GM12878 (cell line): Measurements from ENCODE around the gene EPN1. TPM values are rescaled to one million over a fixed set of nuclear protein-coding genes. Genes with fewer than 3 reads are reported as not detected.

Experiments used
- CUX1 ChIP-seq: IDR thresholded peaks from 2 replicates; pipeline ENCODE4 v1.6.1; 2012; ENCODE audit warnings: improper control_type of control experiment, low read depth, low read length; ENCODE audit not compliant: insufficient replicate concordance
- EZH2 ChIP-seq: IDR thresholded peaks from 2 replicates; pipeline ENCODE4 v1.6.1; 2012; ENCODE audit warnings: low read depth, mild to moderate bottlenecking, control low read depth, inconsistent platforms, low read length, borderline replicate concordance; ENCODE audit not compliant: control insufficient read depth
- HCFC1 ChIP-seq: fragments of 150-350 bp; IDR thresholded peaks from 2 replicates; pipeline ENCODE4 v1.6.1; 2014; ENCODE audit warnings: low read length
- HDAC6 ChIP-seq: fragments of 200-600 bp; sonication (generic); IDR thresholded peaks from one replicate; pipeline ENCODE4 v1.8.0; 2017; ENCODE audit warnings: antibody characterized with exemption; ENCODE audit not compliant: unreplicated experiment
- MEF2A ChIP-seq: IDR thresholded peaks from 2 replicates; pipeline ENCODE4 v1.6.1; 2011; ENCODE audit warnings: low read depth, mild to moderate bottlenecking, low read length, moderate library complexity; ENCODE audit not compliant: insufficient read depth
- MLLT1 ChIP-seq: fragments of 450-650 bp; IDR thresholded peaks from 2 replicates; pipeline ENCODE4 v1.6.1; 2016; ENCODE audit warnings: mild to moderate bottlenecking
- PAX5 ChIP-seq: IDR thresholded peaks from 2 replicates; pipeline ENCODE4 v1.6.1; 2011; ENCODE audit warnings: low read depth, low read length, borderline replicate concordance
- PML ChIP-seq: IDR thresholded peaks from 2 replicates; pipeline ENCODE4 v1.6.1; 2012; ENCODE audit warnings: low read length, inconsistent platforms
- POU2F2 ChIP-seq: IDR thresholded peaks from 3 replicates; pipeline ENCODE4 v1.6.1; 2011; ENCODE audit warnings: low read depth, mild to moderate bottlenecking, low read length, borderline replicate concordance
- SPI1 ChIP-seq: IDR thresholded peaks from 2 replicates; pipeline ENCODE4 v1.6.1; 2011; ENCODE audit warnings: low read depth, mild to moderate bottlenecking, low read length, moderate library complexity, borderline replicate concordance; ENCODE audit not compliant: insufficient read depth
- SUPT20H ChIP-seq: IDR thresholded peaks from 2 replicates; pipeline ENCODE4 v1.6.1; 2011; ENCODE audit warnings: low read depth, mild to moderate bottlenecking, low read length, moderate library complexity, borderline replicate concordance; ENCODE audit not compliant: control insufficient read depth
- TCF7 ChIP-seq: IDR thresholded peaks from 2 replicates; pipeline ENCODE4 v1.6.1; 2014; ENCODE audit warnings: antibody characterized with exemption, borderline replicate concordance
- ZBTB11 ChIP-seq: fragments of 450-650 bp; formaldehyde crosslinking; IDR thresholded peaks from 2 replicates; pipeline ENCODE4 v1.5.0; 2022; ENCODE audit warnings: mild to moderate bottlenecking, missing genetic modification characterization
- ZNF24 ChIP-seq: fragments of 450-650 bp; IDR thresholded peaks from 2 replicates; pipeline ENCODE4 v1.6.1; 2017; ENCODE audit warnings: antibody characterized with exemption, mild to moderate bottlenecking
- polyA plus RNA-seq, 11 experiments: library from polyadenylated mRNA; depleted of rRNA in 4 of 11; unstranded in 6 of 11; stranded (reverse) in 5 of 11; fragments of >200 nt; fragmentation: Nextera tagmentation in 4 of 11; fragmentation: Illumina TruSeq in 1 of 11; extraction: Ambion mirVana in 4 of 11; extraction: Trizol in 1 of 11; gene quantifications; 1 replicate in 1 of 11; 2 replicates in 10 of 11; pipeline versions ENCODE4 v1.2.1 to v1.2.3, GENCODE V29; 2011 to 2016; ENCODE audit warnings: inconsistent platforms in 2 of 11, missing spikeins in 2 of 11, low read depth in 1 of 11
- total RNA-seq, 4 experiments: library from RNA; depleted of rRNA in 3 of 4; stranded (reverse); fragments of >200 nt in 3 of 4; fragmentation: Illumina TruSeq in 1 of 4; extraction: Trizol in 1 of 4; gene quantifications; 2 replicates each; pipeline versions ENCODE4 v1.2.1 to v1.2.3, GENCODE V29; 2013 to 2021
- TF ChIP-seq, protein P1 (sequence below): fragments of 150-350 bp; IDR thresholded peaks from 2 replicates; pipeline ENCODE4 v1.6.1; 2014; ENCODE audit warnings: mild to moderate bottlenecking, low read depth, low read length
- TF ChIP-seq, protein P2 (sequence below): fragments of 450-650 bp; IDR thresholded peaks from 2 replicates; pipeline ENCODE4 v1.6.1; 2016; ENCODE audit warnings: mild to moderate bottlenecking

The EPN1 gene
- total and polyA plus RNA-seq, 10 of the 15 experiments (the other 5 are each of a cell fraction or from before 2014, with no cell fraction given) = 0.11 to 88.5 (median 10.6) TPM

DNA sequence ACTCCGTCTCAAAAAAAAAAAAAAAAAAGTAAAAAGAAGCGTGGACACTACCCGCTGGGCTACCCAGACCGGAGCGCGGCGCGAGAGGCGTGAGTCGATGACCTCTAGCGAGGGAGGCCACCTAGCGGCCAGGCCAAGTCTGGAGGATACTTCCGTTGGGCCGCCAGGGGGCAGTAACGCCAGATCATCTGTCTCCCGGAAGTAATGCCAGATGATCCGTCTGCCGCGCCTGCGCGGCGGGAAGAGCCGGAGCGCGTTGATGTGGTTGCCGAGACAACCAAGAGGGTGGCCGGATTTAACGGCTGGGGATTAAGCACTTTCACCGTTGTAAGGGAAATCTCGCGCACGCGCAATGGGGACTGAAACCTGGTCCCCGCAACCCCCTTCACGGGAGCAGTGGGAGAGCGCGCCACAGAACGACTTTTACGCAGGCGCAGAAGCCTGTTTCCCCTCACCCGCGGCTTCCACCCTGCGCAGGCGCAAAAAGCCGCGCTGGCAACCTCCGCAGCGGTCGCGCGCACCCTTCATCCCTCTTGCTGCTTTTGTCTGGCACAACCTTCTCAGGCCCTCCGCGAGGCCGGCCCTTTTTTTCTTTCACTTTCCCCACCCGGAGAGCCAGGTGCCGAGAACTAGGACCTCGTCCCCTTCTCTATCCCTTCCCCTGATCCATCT, 21.2 kb upstream of the EPN1 start (continued):
- TF ChIP-seq MEF2A = 0 out of 2 replicates have a peak, but pooled peaks have one; percentile 7
- no peak for TF ChIP-seq SPI1
- no peak for TF ChIP-seq EZH2
- TF ChIP-seq ZBTB11 (CRISPR knock-in tag) = peak; percentile 67
- no peak for TF ChIP-seq CUX1
- no peak for TF ChIP-seq TCF7
- TF ChIP-seq, protein P1, sequence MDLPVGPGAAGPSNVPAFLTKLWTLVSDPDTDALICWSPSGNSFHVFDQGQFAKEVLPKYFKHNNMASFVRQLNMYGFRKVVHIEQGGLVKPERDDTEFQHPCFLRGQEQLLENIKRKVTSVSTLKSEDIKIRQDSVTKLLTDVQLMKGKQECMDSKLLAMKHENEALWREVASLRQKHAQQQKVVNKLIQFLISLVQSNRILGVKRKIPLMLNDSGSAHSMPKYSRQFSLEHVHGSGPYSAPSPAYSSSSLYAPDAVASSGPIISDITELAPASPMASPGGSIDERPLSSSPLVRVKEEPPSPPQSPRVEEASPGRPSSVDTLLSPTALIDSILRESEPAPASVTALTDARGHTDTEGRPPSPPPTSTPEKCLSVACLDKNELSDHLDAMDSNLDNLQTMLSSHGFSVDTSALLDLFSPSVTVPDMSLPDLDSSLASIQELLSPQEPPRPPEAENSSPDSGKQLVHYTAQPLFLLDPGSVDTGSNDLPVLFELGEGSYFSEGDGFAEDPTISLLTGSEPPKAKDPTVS = 0 out of 2 replicates have a peak, but pooled peaks have one; percentile 1
- peak; percentile 29; the same call in 1 of the 3 replicates for TF ChIP-seq POU2F2
- TF ChIP-seq, protein P2, sequence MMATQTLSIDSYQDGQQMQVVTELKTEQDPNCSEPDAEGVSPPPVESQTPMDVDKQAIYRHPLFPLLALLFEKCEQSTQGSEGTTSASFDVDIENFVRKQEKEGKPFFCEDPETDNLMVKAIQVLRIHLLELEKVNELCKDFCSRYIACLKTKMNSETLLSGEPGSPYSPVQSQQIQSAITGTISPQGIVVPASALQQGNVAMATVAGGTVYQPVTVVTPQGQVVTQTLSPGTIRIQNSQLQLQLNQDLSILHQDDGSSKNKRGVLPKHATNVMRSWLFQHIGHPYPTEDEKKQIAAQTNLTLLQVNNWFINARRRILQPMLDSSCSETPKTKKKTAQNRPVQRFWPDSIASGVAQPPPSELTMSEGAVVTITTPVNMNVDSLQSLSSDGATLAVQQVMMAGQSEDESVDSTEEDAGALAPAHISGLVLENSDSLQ = 0 out of 2 replicates have a peak, but pooled peaks have one; percentile 12
- peak; percentile 51; the same call in 1 of the 2 replicates for TF ChIP-seq PAX5
- TF ChIP-seq HCFC1 = peak; percentile 61
- TF ChIP-seq PML = peak; percentile 88; the same call in 1 of the 2 replicates
- TF ChIP-seq MLLT1 = peak; percentile 89
- no peak for TF ChIP-seq ZNF24
- TF ChIP-seq HDAC6 = no peak
- TF ChIP-seq SUPT20H = no peak
